Cortex of kidney (tissue), 1 donor: ENCODE measurements around the gene GGT6.

Experiments
- DNase-seq: peaks from one replicate; lab custom pipeline; 2025; lab: John Stamatoyannopoulos, UW

Gene GGT6

DNA sequence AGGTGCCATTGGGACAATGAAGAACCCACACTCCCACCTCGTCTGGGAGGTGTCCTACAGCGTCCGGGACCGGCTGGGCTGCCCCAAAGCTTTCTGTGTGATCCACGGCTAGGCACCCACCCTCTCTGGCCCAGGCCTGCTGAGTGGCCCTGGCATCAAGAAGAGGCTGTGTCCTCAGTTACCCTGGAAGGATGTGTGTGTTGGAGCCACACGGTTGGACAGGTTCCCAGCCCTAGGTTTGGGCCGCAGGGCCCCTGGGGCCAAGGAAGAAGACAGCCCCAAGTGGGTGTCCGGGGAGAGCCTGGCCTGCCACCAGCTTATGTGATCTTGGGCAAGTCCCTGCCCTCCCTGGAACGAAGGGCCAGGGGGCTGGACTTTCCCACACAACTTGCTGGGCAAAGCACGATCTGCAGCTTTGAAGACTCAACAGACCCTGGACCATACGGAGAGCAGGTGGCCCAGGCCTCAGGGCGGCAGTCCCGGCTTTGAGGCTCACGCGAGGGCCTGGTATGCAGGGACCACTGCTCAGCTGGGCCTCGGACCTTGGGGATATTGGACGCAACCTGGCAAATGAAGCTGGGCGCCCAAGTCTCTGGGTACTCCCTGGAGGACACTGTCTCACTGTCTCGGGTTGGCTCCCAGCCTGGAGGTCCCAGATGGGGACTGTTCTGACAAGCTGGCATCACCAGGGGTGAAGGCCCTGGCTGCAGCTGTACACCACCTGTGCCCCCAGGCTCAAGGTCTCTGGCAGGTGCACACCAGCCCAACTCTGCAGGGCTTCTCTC lies 22.7 kb downstream of the GGT6 start:
- DNase-seq: no peak

DNA sequence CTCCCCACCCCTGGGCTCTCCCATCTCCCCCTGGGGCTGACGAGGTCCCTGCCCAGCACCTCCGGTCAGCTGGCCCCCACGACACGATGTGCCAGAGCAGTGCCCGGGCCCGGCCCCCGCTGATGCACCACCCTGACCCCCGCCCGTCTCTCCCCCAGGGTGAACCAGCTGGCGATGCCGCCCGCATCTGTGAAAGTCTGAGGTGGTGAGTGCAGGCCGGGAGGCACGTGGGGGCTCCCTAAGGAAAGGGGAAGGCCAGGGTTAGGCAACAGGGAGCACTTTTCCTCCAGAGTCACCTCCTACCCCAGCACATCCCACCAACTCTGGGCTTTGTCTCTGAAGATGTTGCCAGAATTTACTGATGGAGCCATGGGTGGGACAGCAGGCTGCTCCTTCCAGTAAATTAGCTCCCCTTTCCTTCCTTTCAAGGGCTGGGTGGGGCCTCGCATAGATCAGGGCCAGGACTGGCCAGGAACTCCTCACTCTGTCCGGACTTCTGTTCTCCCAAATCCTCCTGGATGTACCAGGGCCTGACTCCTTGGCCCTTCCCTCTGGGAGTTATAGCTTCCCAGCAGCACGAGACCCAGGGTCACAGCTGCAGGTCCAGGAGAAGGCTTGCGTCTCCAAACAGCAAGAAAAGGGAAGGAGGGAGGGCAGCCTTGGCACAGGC lies 23.5 kb downstream of the GGT6 start:
- no peak for DNase-seq

DNA sequence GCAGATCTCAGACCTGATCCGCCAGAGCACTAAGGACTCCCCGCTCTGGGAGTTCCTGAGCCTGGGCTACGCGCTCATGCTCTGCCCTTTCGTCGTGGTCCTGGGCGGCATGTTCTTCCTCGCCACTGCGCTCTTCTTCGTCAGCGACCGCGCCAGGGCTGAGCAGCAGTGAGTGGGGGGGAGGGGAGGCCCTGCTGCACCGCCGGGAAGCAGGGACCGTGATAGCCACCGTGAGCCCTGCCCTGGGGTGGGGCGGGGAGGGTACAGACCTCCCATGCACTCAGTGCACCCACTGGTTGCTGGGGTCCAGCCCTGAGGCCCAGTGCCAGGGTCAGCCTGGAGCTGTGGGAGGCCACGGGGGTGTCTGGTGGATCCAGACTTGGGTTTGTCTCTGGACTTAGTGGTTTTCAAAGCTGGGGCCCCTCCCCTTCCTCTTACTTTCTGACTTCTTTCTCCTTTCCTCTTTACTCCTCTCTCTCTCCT lies 24.1 kb downstream of the GGT6 start:
- DNase-seq: no peak

DNA sequence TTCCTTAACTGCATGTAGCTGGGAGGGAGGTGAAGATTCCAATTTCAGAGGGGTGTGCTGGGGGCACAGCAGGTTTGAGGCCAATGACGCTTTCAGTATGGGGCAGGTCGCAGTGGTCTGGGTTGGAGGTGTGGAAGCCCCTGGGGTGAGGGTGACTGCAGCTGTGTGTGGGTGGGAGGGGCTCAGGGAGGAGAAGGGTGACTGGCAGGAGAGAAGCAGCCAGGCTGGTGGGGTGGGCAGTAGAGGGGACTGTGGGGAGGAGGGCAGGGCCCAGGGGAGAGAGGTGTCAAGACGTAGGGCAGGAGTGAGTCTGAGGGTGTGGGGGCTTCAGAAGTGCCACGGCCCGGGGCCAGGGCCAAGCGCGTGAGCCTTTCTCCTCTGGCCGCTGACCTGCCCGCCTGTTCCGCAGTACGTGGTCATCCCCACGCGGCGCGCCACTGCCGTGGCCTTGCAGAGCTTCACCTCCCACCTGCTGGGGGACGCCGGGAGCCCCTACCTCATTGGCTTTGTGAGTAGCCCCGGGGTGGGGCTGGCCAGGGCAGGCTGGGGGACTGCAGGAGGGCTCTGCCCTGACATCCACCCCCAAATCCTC lies 24.6 kb downstream of the GGT6 start:
- DNase-seq: no peak

DNA sequence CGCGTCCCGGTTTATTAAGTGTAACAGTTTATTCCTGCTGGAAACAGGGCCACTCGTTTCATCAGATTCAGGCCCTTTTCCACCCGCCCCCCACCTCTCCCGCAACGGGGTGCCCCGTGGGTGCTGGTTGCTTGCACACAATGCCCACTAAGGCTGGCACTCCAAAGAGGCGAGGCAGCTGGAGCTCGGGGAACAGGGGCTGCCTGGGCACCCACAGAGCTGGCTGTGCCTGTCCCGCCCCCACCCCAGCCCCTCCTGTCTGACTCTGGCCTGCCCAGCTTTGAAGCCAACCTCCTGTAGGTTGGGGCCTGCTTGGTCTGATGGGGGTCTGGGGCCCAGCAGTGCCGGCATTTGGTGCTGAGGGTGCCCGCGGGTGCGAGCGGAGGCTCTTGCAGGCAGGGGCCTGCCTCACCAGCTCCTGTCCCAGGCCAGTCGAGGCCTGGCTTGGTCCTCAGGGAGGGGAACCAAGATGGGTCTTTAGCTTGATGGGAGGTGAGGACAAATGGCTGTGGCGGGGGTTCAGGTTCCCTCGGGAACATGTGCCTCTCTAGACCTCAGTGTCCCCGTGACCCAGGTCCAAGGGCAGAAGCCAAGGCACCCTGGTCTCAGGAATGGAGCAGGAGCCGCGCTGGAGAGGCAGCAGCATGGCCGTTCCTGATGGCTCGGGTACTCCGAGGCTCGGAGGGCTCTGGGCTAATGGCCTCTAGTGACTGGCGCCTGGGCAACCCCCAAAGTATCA lies 25.3 kb downstream of the GGT6 start:
- DNase-seq: no peak

DNA sequence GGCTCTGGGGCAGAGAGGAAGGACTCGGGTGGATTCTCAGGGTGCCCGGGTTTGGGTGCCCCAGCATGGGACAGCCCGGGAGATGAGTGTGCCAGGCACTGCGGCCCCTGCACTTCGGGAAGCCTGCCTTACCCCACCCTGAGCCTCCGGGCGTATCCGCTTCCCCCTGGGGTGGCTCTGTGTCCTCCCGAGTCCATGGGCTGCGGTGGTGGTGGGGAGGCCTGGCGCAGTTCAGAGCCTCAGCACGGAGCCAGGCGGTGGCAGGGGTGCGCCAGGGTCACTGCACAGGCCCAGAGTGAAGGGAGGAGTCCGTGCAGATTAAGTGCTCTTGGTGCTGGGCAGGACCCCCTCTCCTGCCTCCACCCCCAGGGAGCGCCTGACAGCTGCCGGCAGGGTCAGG lies 25.9 kb downstream of the GGT6 start:
- DNase-seq: no peak

DNA sequence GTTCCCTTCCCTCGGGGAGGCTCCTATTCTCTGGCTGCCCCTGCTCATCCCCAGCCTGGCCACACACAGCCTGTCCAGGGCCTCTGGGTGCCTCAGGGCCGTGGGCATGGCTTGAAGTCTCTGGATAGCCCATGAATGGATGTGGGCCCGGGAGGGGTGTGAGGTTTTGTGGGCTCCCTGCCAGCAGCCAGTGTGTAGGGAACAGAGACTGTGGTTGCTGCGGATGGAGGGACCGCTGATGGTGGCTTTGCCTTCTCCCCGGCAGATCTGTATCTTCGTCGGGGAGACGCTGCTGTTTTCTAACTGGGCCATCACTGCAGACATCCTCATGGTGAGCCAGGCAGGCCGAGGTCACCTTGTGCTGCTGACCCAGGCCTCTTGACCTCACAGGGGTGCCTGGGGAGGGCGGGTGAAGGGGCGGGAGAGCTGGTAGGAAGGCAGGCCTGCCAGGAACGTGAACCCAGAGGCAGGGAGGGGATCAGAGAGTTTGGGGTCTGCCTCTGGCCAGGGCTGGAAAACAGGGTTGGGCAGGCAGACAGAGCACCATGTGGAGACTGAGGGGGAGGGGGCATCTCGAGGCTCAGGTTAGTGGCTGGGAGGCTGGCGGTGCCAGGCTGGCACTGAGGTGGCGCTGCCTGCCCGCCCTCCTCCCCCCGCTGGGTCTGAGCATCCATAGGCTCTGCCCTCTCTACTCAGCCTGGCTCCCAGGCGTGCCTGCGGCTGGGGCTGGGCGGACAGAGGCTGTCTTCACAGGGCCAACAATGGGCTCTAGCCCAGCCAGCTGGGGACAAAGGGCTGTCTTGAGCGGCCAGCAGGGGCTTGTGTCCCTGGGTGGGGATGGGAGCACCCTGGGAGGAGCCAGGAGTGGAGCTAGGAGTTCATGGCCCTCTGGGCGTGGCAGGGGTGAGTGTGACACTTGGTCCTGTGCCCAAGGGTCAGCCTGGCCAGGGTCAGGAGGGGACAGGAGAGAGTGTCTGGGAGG lies 26.6 kb downstream of the GGT6 start:
- DNase-seq: no peak

DNA sequence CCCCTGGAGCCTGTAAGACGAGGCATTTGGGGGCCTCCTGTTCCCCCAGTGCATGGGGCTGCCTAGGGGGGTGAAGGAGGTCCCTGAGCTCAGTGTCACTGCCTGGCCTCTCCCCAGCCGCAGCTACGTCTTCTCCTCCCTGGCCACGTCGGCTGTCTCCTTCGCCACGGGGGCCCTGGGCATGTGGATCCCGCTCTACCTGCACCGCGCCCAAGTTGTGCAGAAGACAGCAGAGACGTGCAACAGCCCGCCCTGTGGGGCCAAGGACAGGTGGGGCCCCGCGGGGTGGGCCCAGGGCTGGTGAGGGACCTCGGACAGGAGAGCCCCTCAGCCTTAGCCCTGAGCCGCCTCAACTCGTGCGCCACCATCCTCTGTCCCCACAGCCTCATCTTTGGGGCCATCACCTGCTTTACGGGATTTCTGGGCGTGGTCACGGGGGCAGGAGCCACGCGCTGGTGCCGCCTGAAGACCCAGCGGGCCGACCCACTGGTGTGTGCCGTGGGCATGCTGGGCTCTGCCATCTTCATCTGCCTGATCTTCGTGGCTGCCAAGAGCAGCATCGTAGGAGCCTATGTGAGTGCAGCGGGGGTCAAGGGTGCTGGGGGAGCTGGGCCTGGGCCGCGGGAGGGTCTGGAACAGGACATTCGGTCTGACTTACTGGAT lies 27.4 kb downstream of the GGT6 start:
- no peak for DNase-seq

DNA sequence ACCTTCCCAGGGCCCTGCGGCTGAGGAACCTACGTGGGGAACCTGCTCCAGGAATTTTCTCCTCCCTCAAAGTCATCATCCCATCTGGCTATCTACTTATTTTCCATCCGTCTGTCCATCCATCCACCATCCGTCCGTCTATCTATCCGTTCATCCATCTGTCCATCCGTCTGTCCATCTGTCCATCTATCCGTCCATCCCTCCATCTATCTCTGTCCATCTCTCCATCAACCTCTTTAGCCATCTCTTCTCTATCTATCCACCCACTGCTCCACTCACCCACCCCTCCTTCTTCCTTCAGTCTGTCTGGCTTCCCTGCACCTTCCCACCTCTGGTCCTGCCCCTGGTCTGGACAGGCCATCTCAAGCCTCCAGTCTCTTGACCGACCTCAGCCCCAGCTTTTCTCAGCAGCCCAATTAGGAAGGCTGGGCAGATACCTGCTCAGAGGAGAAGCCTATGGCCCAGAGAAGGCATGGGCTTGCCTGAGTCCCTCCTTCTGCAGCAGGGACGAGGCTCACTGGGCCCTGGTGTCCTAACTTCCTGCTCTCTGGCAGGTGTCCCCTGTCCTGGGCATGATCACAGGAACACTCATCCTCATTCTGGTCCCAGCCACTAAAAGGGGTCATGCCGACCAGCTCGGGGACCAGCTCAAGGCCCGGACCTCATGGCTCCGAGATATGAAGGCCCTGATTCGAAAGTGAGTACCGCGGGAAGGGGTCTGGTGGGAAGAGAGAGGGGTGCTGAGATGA lies 28.2 kb downstream of the GGT6 start:
- no peak for DNase-seq

DNA sequence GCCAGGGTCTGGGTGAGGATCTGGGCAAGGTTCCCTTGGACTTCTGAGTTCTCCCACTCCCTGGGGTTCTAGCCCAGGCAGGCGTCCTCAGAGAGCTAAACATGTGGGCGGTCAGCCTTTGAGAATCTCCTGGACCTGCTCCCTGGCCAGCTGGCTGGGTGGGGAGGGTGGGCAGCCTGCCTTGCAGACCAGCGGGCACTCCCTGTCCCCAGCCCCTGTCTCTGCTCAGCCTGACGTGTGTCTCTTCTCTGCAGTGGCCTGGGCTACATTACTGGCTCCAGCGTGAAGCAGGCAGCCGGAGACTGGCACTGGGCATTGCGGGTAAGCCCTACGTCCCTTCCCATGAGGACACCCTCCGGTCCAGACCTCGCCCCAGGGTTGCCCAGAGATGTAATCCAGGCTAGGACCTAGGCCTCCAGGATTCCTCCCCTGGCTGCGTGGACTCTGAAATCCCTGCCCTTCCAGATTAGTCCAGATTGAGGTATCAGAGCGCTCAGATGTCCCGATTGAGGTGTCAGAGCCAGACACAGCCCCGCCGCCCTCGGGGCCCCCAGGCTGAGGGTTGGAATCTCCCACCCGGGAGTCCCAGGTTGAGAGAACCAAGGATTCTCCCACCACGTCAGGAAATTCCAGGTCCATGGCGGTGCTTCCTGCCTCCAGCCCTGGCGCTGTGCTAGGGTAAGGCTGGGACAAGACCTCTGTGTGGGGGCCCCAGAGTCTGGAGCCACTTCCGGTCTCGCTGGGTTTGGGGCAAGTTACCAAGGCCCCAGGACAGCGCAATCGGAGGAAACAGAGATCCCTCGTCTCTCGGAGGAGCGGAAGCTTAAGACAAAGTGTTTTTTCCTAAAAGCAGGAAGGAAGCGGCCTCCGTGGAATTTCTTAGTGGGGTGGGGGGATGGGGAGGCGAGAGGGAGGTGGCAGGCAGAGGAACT lies 29.3 kb downstream of the GGT6 start:
- no peak for DNase-seq

DNA sequence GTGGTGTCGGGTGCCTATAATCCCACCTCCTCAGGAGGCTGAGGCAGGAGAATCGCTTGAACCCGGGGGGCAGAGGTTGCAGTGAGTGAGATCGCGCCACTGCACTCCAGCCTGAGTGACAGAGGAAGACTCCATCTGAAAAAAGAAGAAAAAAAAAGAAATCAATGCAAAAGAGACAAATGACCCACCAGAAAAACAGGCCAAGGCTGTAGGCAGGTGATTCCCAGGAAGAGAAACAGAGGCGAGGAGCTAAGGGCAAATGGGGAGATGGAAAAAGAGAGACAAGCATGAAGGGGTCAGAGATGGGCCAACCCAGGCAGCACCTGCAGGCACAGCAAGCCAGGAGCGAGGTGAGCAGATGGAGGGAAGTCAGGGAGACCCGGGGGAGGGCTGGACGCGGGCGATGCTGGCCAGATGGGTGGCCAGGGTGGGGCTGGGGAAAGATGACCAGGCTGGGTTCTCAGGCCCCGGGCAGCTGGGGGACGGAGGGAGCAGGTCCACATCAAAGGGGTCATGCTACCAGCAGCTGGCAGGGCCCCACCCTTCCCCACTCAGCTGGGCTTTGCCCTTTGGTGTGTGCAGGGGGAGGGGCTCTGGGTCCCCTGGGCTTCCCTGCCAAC lies 30.7 kb downstream of the GGT6 start:
- no peak for DNase-seq

DNA sequence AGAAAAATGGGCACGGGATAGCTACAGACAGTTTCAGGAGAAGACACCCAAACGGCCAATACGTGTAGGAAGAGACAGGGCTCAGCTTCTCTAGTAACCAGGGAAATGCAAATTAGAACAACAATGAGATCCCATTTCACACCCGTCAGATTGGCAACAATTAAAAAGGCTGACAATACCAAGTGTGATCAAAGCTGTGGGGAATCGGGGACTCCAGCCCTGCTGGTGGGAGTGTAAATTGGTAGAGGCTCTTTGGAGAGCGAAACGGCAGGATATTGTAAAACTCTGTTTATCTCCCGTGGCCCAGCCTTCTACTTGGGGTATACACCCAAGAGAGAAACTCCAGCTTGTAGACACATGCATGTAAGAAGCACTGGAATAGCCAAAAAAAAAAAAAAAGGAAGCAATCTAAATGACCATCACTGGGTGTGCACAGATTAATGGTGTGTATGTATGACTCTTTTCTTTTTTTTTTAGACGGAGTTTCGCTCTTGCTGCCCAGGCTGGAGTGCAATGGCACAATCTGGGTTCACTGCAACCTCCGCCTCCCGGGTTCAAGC lies 32.7 kb downstream of the GGT6 start:
- DNase-seq: no peak

DNA sequence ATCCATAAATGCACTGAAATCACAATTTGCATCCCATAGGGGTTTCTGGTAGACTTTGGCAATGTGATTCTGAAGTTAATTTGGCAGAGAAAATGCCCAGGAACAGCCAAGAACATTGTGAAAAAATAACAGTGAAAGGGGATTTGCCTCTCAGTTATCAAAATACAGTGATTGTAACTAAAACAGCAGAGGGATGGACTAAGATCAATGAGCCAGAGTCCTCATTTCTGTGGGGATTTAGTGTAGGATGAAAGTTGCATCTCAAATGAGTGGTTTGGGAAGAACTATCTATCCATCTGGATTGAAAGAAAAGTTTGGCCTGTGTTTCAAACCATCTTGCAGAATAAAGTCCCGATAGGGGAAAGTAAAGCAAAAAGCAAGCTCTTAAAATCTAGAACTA lies 33.2 kb downstream of the GGT6 start:
- DNase-seq: no peak

DNA sequence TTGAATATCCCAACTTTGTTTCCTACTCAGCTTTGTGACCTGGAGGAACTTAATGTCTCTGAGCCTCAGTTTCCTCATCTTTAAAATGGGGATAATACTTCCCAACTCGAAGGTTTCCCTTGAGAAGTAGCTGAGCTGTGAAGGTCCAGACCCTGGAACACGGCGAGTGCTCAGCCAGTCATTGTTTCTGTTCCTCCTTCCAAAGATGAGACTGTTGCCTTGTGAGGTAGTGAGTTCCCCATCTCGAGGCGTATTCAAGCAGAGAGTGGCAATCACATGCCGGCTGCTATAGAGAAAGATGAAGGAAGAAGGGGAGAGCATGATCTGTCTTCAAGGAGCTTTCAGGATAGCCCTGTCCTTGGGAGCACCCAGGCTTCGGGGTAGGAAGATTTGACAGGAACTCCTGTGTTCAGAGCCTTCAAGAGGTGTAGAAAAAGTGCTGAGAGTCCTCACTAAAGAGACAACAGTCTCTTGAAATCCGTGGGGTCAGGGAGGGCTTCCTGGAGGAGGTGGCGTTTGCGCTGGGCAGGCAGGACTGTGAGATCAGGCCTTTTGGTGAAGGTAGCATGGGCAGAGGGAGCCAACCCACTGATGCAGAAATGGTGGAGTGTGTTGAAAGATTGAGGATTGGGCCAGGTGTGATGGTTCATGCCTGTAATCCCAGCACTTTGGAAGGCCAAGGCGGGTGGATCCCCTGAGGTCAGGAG lies 34.5 kb downstream of the GGT6 start:
- DNase-seq: no peak

DNA sequence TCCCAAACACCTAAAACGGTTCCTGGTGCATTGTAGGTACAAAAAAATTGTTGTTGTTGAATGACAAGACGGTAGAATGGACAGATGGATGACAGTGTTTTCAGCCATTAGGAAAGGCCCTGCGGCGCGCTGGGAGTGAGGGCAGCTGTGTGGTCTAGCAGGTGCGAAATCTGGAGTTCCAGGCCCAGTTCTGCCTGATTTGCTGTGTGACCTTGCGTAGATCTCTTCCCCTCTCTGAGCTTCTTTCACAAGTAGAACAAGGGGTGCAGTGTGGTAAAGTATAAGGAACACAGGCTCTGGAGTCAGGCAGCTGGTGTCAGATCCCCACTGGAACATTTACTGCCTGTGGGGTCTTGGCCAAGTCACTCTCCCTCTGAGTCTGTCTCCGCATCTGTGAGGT lies 36.4 kb downstream of the GGT6 start:
- no peak for DNase-seq

DNA sequence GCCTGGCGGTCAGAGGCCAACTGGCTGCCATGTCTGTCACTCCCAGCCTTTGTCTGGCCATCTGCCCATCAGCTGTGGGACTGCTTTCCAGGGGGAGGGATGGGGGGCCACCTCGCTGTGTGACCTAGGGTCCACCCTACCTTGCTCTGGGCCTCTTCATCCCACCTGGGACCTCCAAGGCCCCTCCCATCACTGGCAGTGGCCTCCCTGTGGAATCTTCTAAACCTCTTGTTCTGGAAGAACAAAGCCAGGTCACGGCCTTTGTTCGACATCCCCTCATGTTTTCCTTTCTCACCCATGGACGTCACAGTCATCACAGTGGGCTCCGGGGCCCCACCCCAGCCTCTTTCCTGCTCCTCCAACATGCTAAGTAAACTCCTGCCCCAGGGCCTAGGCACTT lies 37.7 kb downstream of the GGT6 start:
- no peak for DNase-seq

DNA sequence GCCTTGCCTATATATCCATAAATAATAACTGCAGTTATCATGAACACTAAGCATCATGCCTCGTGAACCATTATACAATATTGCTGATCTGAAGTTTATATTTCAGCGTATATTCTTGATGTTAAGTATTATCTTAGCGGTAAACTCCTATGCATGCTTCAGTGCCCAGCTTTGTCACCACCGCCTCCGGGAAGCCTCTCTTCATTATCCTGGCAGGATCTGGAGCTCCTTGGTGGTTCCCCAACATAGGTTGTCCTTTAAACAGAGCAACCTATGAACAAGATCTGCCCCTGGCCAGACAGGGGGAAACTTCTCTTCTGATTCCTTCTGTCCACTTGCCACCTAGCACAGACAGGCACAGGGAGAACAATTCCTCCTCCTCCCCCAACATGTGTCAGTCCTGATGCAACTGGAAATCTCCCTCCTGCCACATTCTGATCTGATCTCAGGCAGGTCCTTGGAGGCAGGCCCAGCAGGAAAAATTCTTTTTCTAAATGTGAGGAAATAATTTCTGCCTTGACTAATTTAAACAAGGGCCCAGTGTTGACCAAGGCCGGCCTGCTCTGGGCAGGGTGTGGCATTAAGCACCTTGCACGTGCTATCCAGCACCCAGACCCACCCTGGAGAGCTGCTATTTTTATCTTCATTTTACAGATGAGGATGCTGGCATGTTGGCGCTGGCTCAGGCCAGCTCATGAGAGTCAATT lies 39.3 kb downstream of the GGT6 start:
- DNase-seq: no peak
